WTC11 (cell line): ENCODE results near the gene CLIC1. TPM values are rescaled to one million over a fixed set of nuclear protein-coding genes. Genes with fewer than 3 reads are reported as not detected.

ENCODE experiments used
- ATAC-seq: fragments of 200-7000 bp; cut with Tn5 transposase; 2 replicates; pipeline ENCODE4 v1.10.0; 2021; ENCODE audit warnings: mild to moderate bottlenecking, moderate library complexity
- CTCF ChIA-PET: fragments of 300-600 bp; sonication (Branson Sonifier 250); formaldehyde crosslinking; loops from one replicate; lab custom pipeline; 2021; ENCODE audit warnings: antibody characterized with exemption; lab: Charles Lee
- POLR2A ChIA-PET: fragments of 350-600 bp; sonication (Branson Sonifier 250); formaldehyde crosslinking; loops from one replicate; lab custom pipeline; 2021; ENCODE audit warnings: antibody characterized with exemption; lab: Charles Lee
- DNase-seq: peaks from one replicate; pipeline ENCODE4 v3.0.0; 2021; ENCODE audit warnings: low spot score
- H3K27ac Mint-ChIP-seq: 2 replicates; pipeline ENCODE4 v1.8.0; 2021; ENCODE audit warnings: mixed read lengths
- H3K27me3 Mint-ChIP-seq: 2 replicates; pipeline ENCODE4 v1.8.0; 2021; ENCODE audit warnings: low read depth, mild to moderate bottlenecking, moderate library complexity, mixed read lengths
- H3K36me3 Mint-ChIP-seq: 2 replicates; pipeline ENCODE4 v1.8.0; 2021; ENCODE audit warnings: mixed read lengths
- H3K4me1 Mint-ChIP-seq: 2 replicates; pipeline ENCODE4 v1.8.0; 2022; ENCODE audit warnings: mixed read lengths
- H3K4me3 Mint-ChIP-seq: 2 replicates; pipeline ENCODE4 v1.8.0; 2021; ENCODE audit warnings: mild to moderate bottlenecking, moderate library complexity, mixed read lengths
- H3K9me3 Mint-ChIP-seq: 2 replicates; pipeline ENCODE4 v1.8.0; 2021; ENCODE audit warnings: mixed read lengths
- ATF6 ChIP-seq: sonication (generic); formaldehyde crosslinking; IDR thresholded peaks from 2 replicates; pipeline ENCODE4 v1.8.1; 2023; ENCODE audit warnings: mild to moderate bottlenecking, missing genetic modification reagents
- GTF2I ChIP-seq: fragments of 250-450 bp; sonication (Bioruptor Pico); conservative IDR thresholded peaks from 2 replicates; pipeline ENCODE4 v1.4.0; 2021; ENCODE audit warnings: mild to moderate bottlenecking
- HMGA2 ChIP-seq: fragments of 250-450 bp; sonication (Bioruptor Pico); IDR thresholded peaks from 2 replicates; pipeline ENCODE4 v1.4.0; 2021; ENCODE audit warnings: mild to moderate bottlenecking, moderate library complexity
- JAZF1 ChIP-seq: fragments of 250-450 bp; sonication (Bioruptor Pico); IDR thresholded peaks from 2 replicates; pipeline ENCODE4 v1.9.0; 2021; ENCODE audit warnings: moderate library complexity, mild to moderate bottlenecking, inconsistent platforms
- MYBL2 ChIP-seq: sonication (generic); formaldehyde crosslinking; IDR thresholded peaks from 2 replicates; pipeline ENCODE4 v1.8.1; 2023; ENCODE audit warnings: mild to moderate bottlenecking, moderate library complexity, missing genetic modification reagents
- NFATC4 ChIP-seq: fragments of 250-450 bp; sonication (Bioruptor Pico); IDR thresholded peaks from 2 replicates; pipeline ENCODE4 v1.9.0; 2021; ENCODE audit warnings: mild to moderate bottlenecking
- NFE2L1 ChIP-seq: sonication (generic); formaldehyde crosslinking; IDR thresholded peaks from 2 replicates; pipeline ENCODE4 v1.8.1; 2023; ENCODE audit warnings: missing genetic modification reagents
- RORB ChIP-seq: fragments of 250-450 bp; sonication (Bioruptor Pico); IDR thresholded peaks from 2 replicates; pipeline ENCODE4 v1.9.0; 2021; ENCODE audit warnings: mild to moderate bottlenecking
- SMAD3 ChIP-seq: sonication (generic); formaldehyde crosslinking; IDR thresholded peaks from 2 replicates; pipeline ENCODE4 v1.8.0; 2022; ENCODE audit warnings: missing genetic modification reagents, mild to moderate bottlenecking, borderline replicate concordance
- SOX15 ChIP-seq: fragments of 250-450 bp; sonication (Bioruptor Pico); IDR thresholded peaks from 2 replicates; pipeline ENCODE4 v1.9.0; 2021; ENCODE audit warnings: mild to moderate bottlenecking
- SP1 ChIP-seq: sonication (generic); formaldehyde crosslinking; conservative IDR thresholded peaks from 2 replicates; pipeline ENCODE4 v1.8.1; 2022; ENCODE audit warnings: missing genetic modification reagents
- TCF7 ChIP-seq: sonication (generic); formaldehyde crosslinking; IDR thresholded peaks from 2 replicates; pipeline ENCODE4 v1.8.0; 2022; ENCODE audit warnings: mild to moderate bottlenecking, low read depth, missing genetic modification reagents, moderate library complexity
- TEAD4 ChIP-seq: sonication (generic); formaldehyde crosslinking; IDR thresholded peaks from 2 replicates; pipeline ENCODE4 v1.8.0; 2022; ENCODE audit warnings: mild to moderate bottlenecking, missing genetic modification reagents
- ZNF423 ChIP-seq: fragments of 250-450 bp; sonication (Bioruptor Pico); IDR thresholded peaks from 2 replicates; pipeline ENCODE4 v2.1.2; 2022; ENCODE audit warnings: mild to moderate bottlenecking, moderate library complexity
- ZNF425 ChIP-seq: fragments of 250-450 bp; sonication (Bioruptor Pico); conservative IDR thresholded peaks from 2 replicates; pipeline ENCODE4 v1.9.0; 2021; ENCODE audit warnings: mild to moderate bottlenecking
- ZNF512 ChIP-seq: sonication (generic); formaldehyde crosslinking; IDR thresholded peaks from 2 replicates; pipeline ENCODE4 v1.8.1; 2022; ENCODE audit warnings: missing genetic modification reagents, borderline replicate concordance
- total RNA-seq: library from RNA; stranded (reverse); gene quantifications from 3 replicates; pipeline ENCODE4 v1.2.3, GENCODE V29; 2021
- TF ChIP-seq, protein P1 (sequence below): sonication (generic); formaldehyde crosslinking; IDR thresholded peaks from 2 replicates; pipeline ENCODE4 v1.8.0; 2023; ENCODE audit warnings: mild to moderate bottlenecking, missing genetic modification reagents
- TF ChIP-seq, protein P2 (sequence below): sonication (generic); formaldehyde crosslinking; conservative IDR thresholded peaks from 2 replicates; pipeline ENCODE4 v1.8.1; 2022; ENCODE audit warnings: mild to moderate bottlenecking, missing genetic modification reagents
- TF ChIP-seq, protein P3 (sequence below): fragments of 250-450 bp; sonication (Bioruptor Pico); IDR thresholded peaks from 2 replicates; pipeline ENCODE4 v1.9.0; 2021; ENCODE audit warnings: mild to moderate bottlenecking
- TF ChIP-seq, protein P4 (sequence below): sonication (generic); formaldehyde crosslinking; IDR thresholded peaks from 2 replicates; pipeline ENCODE4 v1.8.1; 2022; ENCODE audit warnings: low read depth, missing genetic modification reagents, borderline replicate concordance
- TF ChIP-seq, protein P5 (sequence below): sonication (generic); formaldehyde crosslinking; IDR thresholded peaks from 2 replicates; pipeline ENCODE4 v1.8.0; 2022; ENCODE audit warnings: mild to moderate bottlenecking, missing genetic modification reagents
- TF ChIP-seq, protein P6 (sequence below): fragments of 200-600 bp; IDR thresholded peaks from 2 replicates; pipeline ENCODE4 v1.8.0; 2022; ENCODE audit warnings: antibody characterized with exemption
- TF ChIP-seq, protein P7 (sequence below): sonication (generic); formaldehyde crosslinking; IDR thresholded peaks from 2 replicates; pipeline ENCODE4 v1.8.1; 2023; ENCODE audit warnings: mild to moderate bottlenecking, missing genetic modification reagents

CLIC1 gene
- total RNA-seq, 1 experiment from 2014 or later = 244 TPM

DNA sequence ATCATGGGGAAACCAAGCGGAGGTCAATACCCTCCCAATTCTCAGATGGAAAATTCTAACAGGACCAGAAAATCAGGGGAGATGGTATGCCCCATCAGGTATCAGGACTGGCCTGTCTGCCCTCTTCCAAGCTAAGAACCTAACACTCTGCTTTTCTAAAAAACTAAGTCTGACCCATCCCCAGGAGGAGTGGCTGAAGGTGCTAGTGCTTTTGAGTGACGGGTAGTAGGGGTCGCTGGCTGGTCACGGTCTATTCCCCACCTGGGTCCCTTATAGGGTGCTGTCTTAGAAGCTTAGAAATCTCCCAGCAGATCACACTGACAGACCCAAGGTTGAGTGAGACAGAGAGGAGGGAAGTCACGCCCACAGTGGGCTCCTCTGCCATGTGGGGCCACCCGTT is 42.8 kb downstream of the CLIC1 start (continued):
- TF ChIP-seq, protein P1, sequence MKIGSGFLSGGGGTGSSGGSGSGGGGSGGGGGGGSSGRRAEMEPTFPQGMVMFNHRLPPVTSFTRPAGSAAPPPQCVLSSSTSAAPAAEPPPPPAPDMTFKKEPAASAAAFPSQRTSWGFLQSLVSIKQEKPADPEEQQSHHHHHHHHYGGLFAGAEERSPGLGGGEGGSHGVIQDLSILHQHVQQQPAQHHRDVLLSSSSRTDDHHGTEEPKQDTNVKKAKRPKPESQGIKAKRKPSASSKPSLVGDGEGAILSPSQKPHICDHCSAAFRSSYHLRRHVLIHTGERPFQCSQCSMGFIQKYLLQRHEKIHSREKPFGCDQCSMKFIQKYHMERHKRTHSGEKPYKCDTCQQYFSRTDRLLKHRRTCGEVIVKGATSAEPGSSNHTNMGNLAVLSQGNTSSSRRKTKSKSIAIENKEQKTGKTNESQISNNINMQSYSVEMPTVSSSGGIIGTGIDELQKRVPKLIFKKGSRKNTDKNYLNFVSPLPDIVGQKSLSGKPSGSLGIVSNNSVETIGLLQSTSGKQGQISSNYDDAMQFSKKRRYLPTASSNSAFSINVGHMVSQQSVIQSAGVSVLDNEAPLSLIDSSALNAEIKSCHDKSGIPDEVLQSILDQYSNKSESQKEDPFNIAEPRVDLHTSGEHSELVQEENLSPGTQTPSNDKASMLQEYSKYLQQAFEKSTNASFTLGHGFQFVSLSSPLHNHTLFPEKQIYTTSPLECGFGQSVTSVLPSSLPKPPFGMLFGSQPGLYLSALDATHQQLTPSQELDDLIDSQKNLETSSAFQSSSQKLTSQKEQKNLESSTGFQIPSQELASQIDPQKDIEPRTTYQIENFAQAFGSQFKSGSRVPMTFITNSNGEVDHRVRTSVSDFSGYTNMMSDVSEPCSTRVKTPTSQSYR (CRISPR knock-in tag) = no peak
- no peak for TF ChIP-seq ZNF423 (CRISPR knock-in tag)
- TF ChIP-seq NFE2L1 (CRISPR knock-in tag) = no peak
- no peak for TF ChIP-seq ZNF425 (CRISPR knock-in tag)

DNA sequence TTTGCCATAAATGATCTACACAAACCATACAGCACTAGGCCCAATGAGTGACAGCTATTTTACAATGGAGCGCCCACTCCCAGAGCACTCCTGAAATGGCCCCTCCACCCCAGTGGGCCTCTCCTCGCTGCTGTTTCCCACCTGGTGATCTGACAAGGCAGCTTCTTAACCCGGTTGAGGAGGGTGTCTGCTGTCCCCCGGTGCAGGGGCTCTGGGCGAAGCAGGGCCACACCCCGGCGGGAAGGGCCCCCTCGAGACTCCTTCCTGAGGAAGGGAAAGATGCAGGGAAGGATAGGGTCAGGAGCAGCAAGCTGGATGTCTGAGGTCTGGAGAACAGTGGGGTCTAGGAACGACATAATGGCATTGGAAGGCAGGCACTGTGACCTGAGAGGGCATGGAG is 43.4 kb downstream of the CLIC1 start:
- Mint-ChIP-seq H3K27ac (no peak overlapping the region), H3K27me3 (no peaks in the 10 kb centered on the region), H3K4me1 (no peaks in the 10 kb centered on the region), H3K36me3 (peaks cover 21% of the 10 kb centered on the region), H3K4me3 (no peak overlapping the region), H3K9me3 (no peaks in the 10 kb centered on the region)
- ChIA-PET CTCF (no interaction called here), POLR2A (interaction anchor here (0.5 kb wide), 1 partner anchor 112 kb away, joined by 3 read pairs; no protein-coding TSS in a partner anchor)
- no peak for TF ChIP-seq SP1 (CRISPR knock-in tag)
- TF ChIP-seq MYBL2 (CRISPR knock-in tag) = no peak
- TF ChIP-seq, protein P2, sequence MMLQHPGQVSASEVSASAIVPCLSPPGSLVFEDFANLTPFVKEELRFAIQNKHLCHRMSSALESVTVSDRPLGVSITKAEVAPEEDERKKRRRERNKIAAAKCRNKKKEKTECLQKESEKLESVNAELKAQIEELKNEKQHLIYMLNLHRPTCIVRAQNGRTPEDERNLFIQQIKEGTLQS = no peak
- TF ChIP-seq HMGA2 = no peak
- no peak for TF ChIP-seq SOX15
- no peak for TF ChIP-seq NFE2L1 (CRISPR knock-in tag)
- TF ChIP-seq, protein P3, sequence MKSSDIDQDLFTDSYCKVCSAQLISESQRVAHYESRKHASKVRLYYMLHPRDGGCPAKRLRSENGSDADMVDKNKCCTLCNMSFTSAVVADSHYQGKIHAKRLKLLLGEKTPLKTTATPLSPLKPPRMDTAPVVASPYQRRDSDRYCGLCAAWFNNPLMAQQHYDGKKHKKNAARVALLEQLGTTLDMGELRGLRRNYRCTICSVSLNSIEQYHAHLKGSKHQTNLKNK = no peak
- no peak for TF ChIP-seq TCF7 (CRISPR knock-in tag)
- TF ChIP-seq GTF2I (CRISPR knock-in tag) = no peak
- TF ChIP-seq ATF6 (CRISPR knock-in tag) = no peak
- TF ChIP-seq JAZF1 = no peak
- TF ChIP-seq SMAD3 (CRISPR knock-in tag) = no peak
- no peak for TF ChIP-seq ZNF512 (CRISPR knock-in tag)
- no peak for TF ChIP-seq TEAD4 (CRISPR knock-in tag)
- TF ChIP-seq, protein P4, sequence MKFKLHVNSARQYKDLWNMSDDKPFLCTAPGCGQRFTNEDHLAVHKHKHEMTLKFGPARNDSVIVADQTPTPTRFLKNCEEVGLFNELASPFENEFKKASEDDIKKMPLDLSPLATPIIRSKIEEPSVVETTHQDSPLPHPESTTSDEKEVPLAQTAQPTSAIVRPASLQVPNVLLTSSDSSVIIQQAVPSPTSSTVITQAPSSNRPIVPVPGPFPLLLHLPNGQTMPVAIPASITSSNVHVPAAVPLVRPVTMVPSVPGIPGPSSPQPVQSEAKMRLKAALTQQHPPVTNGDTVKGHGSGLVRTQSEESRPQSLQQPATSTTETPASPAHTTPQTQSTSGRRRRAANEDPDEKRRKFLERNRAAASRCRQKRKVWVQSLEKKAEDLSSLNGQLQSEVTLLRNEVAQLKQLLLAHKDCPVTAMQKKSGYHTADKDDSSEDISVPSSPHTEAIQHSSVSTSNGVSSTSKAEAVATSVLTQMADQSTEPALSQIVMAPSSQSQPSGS (CRISPR knock-in tag) = no peak
- TF ChIP-seq, protein P5, sequence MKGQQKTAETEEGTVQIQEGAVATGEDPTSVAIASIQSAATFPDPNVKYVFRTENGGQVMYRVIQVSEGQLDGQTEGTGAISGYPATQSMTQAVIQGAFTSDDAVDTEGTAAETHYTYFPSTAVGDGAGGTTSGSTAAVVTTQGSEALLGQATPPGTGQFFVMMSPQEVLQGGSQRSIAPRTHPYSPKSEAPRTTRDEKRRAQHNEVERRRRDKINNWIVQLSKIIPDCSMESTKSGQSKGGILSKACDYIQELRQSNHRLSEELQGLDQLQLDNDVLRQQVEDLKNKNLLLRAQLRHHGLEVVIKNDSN (CRISPR knock-in tag) = no peak
- TF ChIP-seq RORB (CRISPR knock-in tag) = no peak
- TF ChIP-seq, protein P6, sequence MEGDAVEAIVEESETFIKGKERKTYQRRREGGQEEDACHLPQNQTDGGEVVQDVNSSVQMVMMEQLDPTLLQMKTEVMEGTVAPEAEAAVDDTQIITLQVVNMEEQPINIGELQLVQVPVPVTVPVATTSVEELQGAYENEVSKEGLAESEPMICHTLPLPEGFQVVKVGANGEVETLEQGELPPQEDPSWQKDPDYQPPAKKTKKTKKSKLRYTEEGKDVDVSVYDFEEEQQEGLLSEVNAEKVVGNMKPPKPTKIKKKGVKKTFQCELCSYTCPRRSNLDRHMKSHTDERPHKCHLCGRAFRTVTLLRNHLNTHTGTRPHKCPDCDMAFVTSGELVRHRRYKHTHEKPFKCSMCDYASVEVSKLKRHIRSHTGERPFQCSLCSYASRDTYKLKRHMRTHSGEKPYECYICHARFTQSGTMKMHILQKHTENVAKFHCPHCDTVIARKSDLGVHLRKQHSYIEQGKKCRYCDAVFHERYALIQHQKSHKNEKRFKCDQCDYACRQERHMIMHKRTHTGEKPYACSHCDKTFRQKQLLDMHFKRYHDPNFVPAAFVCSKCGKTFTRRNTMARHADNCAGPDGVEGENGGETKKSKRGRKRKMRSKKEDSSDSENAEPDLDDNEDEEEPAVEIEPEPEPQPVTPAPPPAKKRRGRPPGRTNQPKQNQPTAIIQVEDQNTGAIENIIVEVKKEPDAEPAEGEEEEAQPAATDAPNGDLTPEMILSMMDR = no peak
- TF ChIP-seq, protein P7, sequence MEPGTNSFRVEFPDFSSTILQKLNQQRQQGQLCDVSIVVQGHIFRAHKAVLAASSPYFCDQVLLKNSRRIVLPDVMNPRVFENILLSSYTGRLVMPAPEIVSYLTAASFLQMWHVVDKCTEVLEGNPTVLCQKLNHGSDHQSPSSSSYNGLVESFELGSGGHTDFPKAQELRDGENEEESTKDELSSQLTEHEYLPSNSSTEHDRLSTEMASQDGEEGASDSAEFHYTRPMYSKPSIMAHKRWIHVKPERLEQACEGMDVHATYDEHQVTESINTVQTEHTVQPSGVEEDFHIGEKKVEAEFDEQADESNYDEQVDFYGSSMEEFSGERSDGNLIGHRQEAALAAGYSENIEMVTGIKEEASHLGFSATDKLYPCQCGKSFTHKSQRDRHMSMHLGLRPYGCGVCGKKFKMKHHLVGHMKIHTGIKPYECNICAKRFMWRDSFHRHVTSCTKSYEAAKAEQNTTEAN (CRISPR knock-in tag) = no peak
- TF ChIP-seq NFATC4 (CRISPR knock-in tag) = no peak
- DNase-seq = no peak
- ATAC-seq = no peak
